ENCODE results near the gene SKIC8.

The SKIC8 gene

DNA sequence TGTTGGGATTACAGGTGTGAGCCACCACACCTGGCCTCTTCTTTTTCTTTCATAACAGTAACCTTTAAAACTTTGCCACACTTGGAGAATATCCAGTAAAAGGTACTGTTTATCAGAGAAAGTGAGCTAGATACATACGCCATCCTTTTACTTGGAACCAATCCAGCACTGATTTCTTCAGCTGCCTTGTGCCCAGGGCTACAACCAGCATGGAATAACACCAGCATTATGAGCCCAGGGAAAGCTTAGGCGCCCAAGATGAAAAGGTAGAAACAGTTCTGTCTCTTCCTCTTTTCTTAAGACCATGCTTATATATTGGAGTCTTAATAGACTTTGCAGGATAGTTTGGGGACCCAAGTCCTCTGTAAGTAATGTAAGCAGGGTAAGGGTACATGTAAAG, 8.4 kb downstream of the SKIC8 start:
- no peak for TF ChIP-seq CEBPB (IDR thresholded peaks at IDR 0.05)
- TF ChIP-seq, protein P1, sequence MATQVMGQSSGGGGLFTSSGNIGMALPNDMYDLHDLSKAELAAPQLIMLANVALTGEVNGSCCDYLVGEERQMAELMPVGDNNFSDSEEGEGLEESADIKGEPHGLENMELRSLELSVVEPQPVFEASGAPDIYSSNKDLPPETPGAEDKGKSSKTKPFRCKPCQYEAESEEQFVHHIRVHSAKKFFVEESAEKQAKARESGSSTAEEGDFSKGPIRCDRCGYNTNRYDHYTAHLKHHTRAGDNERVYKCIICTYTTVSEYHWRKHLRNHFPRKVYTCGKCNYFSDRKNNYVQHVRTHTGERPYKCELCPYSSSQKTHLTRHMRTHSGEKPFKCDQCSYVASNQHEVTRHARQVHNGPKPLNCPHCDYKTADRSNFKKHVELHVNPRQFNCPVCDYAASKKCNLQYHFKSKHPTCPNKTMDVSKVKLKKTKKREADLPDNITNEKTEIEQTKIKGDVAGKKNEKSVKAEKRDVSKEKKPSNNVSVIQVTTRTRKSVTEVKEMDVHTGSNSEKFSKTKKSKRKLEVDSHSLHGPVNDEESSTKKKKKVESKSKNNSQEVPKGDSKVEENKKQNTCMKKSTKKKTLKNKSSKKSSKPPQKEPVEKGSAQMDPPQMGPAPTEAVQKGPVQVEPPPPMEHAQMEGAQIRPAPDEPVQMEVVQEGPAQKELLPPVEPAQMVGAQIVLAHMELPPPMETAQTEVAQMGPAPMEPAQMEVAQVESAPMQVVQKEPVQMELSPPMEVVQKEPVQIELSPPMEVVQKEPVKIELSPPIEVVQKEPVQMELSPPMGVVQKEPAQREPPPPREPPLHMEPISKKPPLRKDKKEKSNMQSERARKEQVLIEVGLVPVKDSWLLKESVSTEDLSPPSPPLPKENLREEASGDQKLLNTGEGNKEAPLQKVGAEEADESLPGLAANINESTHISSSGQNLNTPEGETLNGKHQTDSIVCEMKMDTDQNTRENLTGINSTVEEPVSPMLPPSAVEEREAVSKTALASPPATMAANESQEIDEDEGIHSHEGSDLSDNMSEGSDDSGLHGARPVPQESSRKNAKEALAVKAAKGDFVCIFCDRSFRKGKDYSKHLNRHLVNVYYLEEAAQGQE (IDR thresholded peaks at IDR 0.05; ENCODE audit: low read depth): no peak

DNA sequence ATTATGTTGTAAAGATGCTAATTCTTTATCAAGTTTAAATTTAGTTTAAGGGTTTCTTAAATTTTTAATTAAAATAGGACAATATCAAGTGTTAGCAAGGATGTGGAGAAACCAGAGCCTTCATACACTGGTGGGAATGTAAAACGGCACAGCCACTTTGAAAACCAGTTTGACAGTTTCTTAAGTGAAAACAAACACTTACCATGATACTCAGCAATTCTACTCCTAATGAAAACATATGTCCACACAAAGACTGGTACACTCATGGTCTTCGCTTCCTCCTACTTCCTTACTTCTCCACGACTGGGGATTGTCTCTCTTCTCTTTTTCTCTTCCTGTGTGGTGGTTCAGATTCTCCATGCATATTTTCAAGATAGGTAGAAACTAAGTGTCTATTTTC, 9.2 kb downstream of the SKIC8 start:
- TF ChIP-seq, protein P2, sequence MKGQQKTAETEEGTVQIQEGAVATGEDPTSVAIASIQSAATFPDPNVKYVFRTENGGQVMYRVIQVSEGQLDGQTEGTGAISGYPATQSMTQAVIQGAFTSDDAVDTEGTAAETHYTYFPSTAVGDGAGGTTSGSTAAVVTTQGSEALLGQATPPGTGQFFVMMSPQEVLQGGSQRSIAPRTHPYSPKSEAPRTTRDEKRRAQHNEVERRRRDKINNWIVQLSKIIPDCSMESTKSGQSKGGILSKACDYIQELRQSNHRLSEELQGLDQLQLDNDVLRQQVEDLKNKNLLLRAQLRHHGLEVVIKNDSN (IDR thresholded peaks at IDR 0.05): no peak
- TF ChIP-seq TEAD4 (IDR thresholded peaks at IDR 0.05): no peak
- TF ChIP-seq EGR1 (IDR thresholded peaks at IDR 0.05): no peak
- TF ChIP-seq TAF1 (IDR thresholded peaks at IDR 0.05; ENCODE audit: low read depth): no peak
- TF ChIP-seq, protein P3, sequence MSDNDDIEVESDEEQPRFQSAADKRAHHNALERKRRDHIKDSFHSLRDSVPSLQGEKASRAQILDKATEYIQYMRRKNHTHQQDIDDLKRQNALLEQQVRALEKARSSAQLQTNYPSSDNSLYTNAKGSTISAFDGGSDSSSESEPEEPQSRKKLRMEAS (IDR thresholded peaks at IDR 0.05): no peak
- TF ChIP-seq, protein P1 (IDR thresholded peaks at IDR 0.05; ENCODE audit: low read depth): no peak
- no peak for TF ChIP-seq TCF12 (IDR thresholded peaks at IDR 0.05; ENCODE audit: low read depth)
- no peak for TF ChIP-seq FOXM1 (IDR thresholded peaks at IDR 0.05; ENCODE audit: borderline replicate concordance, low read depth)
- no peak for TF ChIP-seq ZBTB7A (IDR thresholded peaks at IDR 0.05; ENCODE audit: low read depth)
- TF ChIP-seq NFIC (IDR thresholded peaks at IDR 0.05): no peak
- TF ChIP-seq RAD21 (IDR thresholded peaks at IDR 0.05; ENCODE audit: low read depth): no peak
- TF ChIP-seq CEBPB (IDR thresholded peaks at IDR 0.05): no peak
- no peak for TF ChIP-seq CREB1 (IDR thresholded peaks at IDR 0.05; ENCODE audit: low read depth)
- no peak for TF ChIP-seq EP300 (IDR thresholded peaks at IDR 0.05; ENCODE audit: borderline replicate concordance)
- TF ChIP-seq YY1 (IDR thresholded peaks at IDR 0.05; ENCODE audit: low read depth): no peak

DNA sequence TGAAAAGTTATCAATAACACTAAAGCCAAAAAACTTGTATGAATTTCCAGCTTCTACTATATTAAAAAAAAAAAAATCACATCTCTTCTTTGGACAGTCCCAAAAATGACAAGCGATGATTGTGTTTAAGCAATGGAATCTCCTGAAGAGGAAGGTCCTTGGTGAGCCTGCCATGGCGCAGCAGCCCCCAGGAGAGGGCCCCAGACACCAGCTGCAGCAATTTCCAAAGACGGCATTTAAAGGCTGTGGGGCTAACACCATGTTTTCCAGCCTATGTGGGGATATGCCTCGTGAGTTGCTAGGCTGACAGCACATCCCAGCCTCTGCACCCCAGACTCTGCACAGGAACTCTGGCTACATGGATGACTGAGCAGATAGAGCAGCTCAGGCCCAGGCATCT, 14.7 kb downstream of the SKIC8 start:
- no peak for TF ChIP-seq CEBPB (IDR thresholded peaks at IDR 0.05)
- TF ChIP-seq EGR1 (IDR thresholded peaks at IDR 0.05): no peak
- TF ChIP-seq, protein P1 (IDR thresholded peaks at IDR 0.05; ENCODE audit: low read depth): no peak
- no peak for TF ChIP-seq RAD21 (IDR thresholded peaks at IDR 0.05; ENCODE audit: low read depth)
- TF ChIP-seq ZBTB7A (IDR thresholded peaks at IDR 0.05; ENCODE audit: low read depth): no peak
- no peak for TF ChIP-seq EP300 (IDR thresholded peaks at IDR 0.05; ENCODE audit: borderline replicate concordance)
- TF ChIP-seq, protein P2 (IDR thresholded peaks at IDR 0.05): no peak
- TF ChIP-seq, protein P3 (IDR thresholded peaks at IDR 0.05): no peak
- TF ChIP-seq NFIC (IDR thresholded peaks at IDR 0.05): no peak
- TF ChIP-seq TEAD4 (IDR thresholded peaks at IDR 0.05): no peak
- TF ChIP-seq TCF12 (IDR thresholded peaks at IDR 0.05; ENCODE audit: low read depth): no peak

DNA sequence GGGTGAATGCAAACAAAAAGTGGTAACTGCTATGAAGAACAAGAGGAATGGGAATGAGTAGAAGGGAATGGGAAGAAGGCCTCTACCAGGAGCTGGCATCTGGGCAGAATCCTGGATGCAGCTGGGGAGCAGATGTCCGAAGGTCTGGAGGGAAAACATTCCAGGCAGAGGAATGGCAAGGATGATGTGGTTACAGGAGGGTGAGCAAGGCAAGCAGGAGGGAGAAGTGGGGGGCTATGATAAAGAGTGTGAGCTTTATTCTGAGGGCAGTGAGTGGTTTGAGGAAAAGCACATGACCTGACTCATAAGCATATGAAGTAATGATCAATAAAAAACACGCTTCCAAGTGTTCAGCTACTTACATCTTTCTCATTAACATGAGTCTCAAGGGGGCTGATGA, 17.1 kb downstream of the SKIC8 start:
- TF ChIP-seq EGR1 (IDR thresholded peaks at IDR 0.05) (no peak), EP300 (IDR thresholded peaks at IDR 0.05; ENCODE audit: borderline replicate concordance) (no peak), NFIC (IDR thresholded peaks at IDR 0.05) (no peak), RAD21 (IDR thresholded peaks at IDR 0.05; ENCODE audit: low read depth) (no peak), YY1 (IDR thresholded peaks at IDR 0.05; ENCODE audit: low read depth) (no peak), ZBTB7A (IDR thresholded peaks at IDR 0.05; ENCODE audit: low read depth) (no peak), FOXM1 (IDR thresholded peaks at IDR 0.05; ENCODE audit: borderline replicate concordance, low read depth) (no peak), TEAD4 (IDR thresholded peaks at IDR 0.05) (no peak), CREB1 (IDR thresholded peaks at IDR 0.05; ENCODE audit: low read depth) (no peak)
- TF ChIP-seq, protein P2 (IDR thresholded peaks at IDR 0.05): no peak
- TF ChIP-seq, protein P3 (IDR thresholded peaks at IDR 0.05): no peak

Measured in Ishikawa (cell line).